ENCODE measurements around the gene ZBTB38.
A peak's percentile ranks its signal among the peaks of the same experiment; 100 is the strongest.

ZBTB38 gene

GRCh38 chr3:141368062-141368924 is at the start of gene ZBTB38:
Gene ZBTB38 (plus strand): TSS chr3:141368504. CDS start chr3:141442389, 73,885 bp downstream.
- Mint-ChIP-seq H3K27me3 (no peaks in the 10 kb centered on the region), H3K36me3 (ENCODE audit: insufficient read depth) (no peaks in the 10 kb centered on the region), H3K9me3 (no peaks in the 10 kb centered on the region), H3K27ac (ENCODE audit: low read depth) (no peak within 1 kb of the TSS), H3K4me3 (no peak within 1 kb of the TSS), H3K4me1 (no peaks in the 10 kb centered on the region)
- ATAC-seq (replicated peaks; ENCODE audit: extremely low read depth, poor library complexity, severe bottlenecking) (no peak), DNase-seq (ENCODE audit: low spot score in 2 of 2) (no peak)

DNA sequence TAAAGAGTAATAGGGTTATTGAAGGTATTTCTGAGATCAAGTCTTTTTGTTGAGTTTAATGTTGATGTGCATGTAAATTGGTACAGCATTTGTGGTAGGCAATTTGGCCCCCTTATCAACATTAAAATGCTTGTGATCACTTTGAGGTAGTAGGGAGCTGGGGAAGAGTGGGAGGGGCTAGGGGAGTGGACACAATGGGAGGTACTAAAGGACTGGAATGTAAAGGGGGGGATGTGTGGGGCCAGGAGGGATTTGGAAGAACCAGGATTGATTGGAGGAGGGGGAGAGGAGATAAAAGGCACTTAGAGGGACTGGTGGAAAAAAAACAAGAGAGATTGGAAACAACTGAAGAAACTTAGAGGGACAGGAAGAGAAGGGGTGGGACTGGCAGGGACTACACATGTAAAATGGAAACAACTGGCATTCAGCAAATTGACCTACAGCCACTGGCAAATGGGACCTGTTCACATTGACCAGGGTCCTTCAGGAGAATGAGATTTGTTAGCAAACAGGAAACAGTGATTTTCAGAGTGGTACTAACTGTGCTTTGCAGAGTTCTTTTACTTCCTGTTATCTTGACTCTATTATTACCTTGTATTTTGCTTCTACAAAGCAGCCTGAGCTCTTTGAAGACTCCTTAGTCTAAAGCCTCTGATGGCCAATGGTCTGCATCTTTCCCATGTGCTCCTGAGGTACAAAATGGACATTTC is 47.8 kb upstream of the ZBTB38 start:
- H3K4me3 Mint-ChIP-seq = no peak overlapping the region
- H3K27ac Mint-ChIP-seq (ENCODE audit: low read depth) = peak overlapping the region; percentile 21
- ATAC-seq (replicated peaks; ENCODE audit: extremely low read depth, poor library complexity, severe bottlenecking) (no peak), DNase-seq (ENCODE audit: low spot score in 2 of 2) (no peak)
- H3K4me1 Mint-ChIP-seq = peaks cover 15% of the 10 kb centered on the region
- H3K27me3 Mint-ChIP-seq = no peaks in the 10 kb centered on the region
- H3K9me3 Mint-ChIP-seq = no peaks in the 10 kb centered on the region
- peaks cover 3% of the 10 kb centered on the region for H3K36me3 Mint-ChIP-seq (ENCODE audit: insufficient read depth)

DNA sequence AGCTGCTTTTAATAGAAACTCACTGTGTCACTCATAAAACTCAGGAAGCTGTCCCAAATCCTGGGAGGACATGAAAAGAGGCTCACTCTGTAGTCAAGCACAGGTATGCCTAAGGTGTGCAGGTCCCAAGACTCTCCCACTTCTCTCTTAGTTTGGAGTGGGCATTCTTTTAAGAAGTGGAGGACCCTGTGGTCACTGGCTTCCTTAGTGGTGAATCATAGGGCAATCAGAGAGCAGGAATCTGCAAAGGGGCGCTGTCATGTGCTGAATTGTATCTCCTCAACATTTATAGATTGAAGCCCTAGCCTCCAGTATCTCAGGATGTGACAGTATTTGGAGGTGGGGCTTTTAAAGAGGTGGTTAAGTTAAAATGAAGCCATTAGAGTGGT is 47.2 kb upstream of the ZBTB38 start:
- Mint-ChIP-seq H3K27ac (ENCODE audit: low read depth) (peak overlapping the region; percentile 21), H3K36me3 (ENCODE audit: insufficient read depth) (peaks cover 3% of the 10 kb centered on the region), H3K4me1 (peaks cover 15% of the 10 kb centered on the region), H3K9me3 (no peaks in the 10 kb centered on the region), H3K4me3 (no peak overlapping the region), H3K27me3 (no peaks in the 10 kb centered on the region)
- no peak for ATAC-seq (replicated peaks; ENCODE audit: extremely low read depth, poor library complexity, severe bottlenecking)
- no peak for DNase-seq (ENCODE audit: low spot score in 2 of 2)

- DNase-seq (ENCODE audit: low spot score in 2 of 2) = no peak
- Mint-ChIP-seq H3K4me1 (peaks cover 15% of the 10 kb centered on the region), H3K27me3 (no peaks in the 10 kb centered on the region), H3K36me3 (ENCODE audit: insufficient read depth) (no peaks in the 10 kb centered on the region), H3K27ac (ENCODE audit: low read depth) (no peak overlapping the region), H3K9me3 (no peaks in the 10 kb centered on the region), H3K4me3 (no peak overlapping the region)
- ATAC-seq (replicated peaks; ENCODE audit: extremely low read depth, poor library complexity, severe bottlenecking) = no peak
These were observed 44.2 kb upstream of the ZBTB38 start for GRCh38 chr3:141323936-141324704.

DNA sequence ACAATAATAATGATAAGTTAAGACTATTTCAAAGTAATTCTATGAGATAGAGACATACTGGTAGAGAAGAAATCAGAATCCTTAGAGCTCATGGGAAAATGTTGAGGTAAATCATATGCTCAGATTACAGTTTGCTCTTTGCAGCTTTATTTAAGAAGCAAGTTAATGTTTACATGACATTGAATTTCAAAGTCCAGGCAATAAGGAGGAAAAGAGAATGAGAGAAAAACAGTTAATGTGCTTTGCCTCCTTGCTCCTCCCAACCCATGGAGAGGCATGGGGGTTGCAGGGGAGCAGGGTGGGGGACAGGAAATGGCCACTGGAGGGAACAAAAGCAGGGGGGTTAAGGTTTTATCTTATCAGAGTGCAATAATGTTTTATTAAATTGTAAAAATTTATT is 42.2 kb upstream of the ZBTB38 start:
- no peak for DNase-seq (ENCODE audit: low spot score in 2 of 2)
- Mint-ChIP-seq H3K27ac (ENCODE audit: low read depth) (no peak overlapping the region), H3K4me1 (peaks cover 4% of the 10 kb centered on the region), H3K4me3 (no peak overlapping the region), H3K9me3 (no peaks in the 10 kb centered on the region), H3K36me3 (ENCODE audit: insufficient read depth) (no peaks in the 10 kb centered on the region), H3K27me3 (no peaks in the 10 kb centered on the region)
- ATAC-seq (replicated peaks; ENCODE audit: extremely low read depth, poor library complexity, severe bottlenecking) = no peak

DNA sequence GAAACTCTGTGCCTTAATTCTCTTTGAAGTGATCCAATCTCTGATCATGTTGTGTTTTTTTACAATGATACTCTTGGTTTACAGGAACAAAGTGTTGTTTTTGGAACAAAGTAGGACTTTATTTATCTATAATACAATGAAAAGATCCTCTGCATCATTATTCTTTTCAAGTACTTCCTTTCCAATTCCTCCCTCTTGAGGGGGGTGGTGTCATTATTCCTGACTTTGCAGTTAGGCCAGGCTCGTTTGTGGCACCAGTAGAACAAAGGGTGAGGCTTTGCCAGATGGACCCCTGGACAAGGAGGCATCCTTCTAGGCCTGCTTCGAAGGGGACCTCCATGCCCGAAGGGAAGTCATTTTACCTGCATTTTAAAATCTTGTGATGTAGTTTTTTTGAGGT is 41.7 kb upstream of the ZBTB38 start:
- Mint-ChIP-seq H3K27ac (ENCODE audit: low read depth) (no peak overlapping the region), H3K4me1 (no peaks in the 10 kb centered on the region)

GRCh38 chr3:141328286-141329166 is 39.8 kb upstream of the ZBTB38 start:
- DNase-seq (ENCODE audit: low spot score in 2 of 2) (no peak), ATAC-seq (replicated peaks; ENCODE audit: extremely low read depth, poor library complexity, severe bottlenecking) (no peak)
- Mint-ChIP-seq H3K36me3 (ENCODE audit: insufficient read depth) (no peaks in the 10 kb centered on the region), H3K4me3 (no peak overlapping the region), H3K27ac (ENCODE audit: low read depth) (no peak overlapping the region), H3K27me3 (no peaks in the 10 kb centered on the region), H3K4me1 (no peaks in the 10 kb centered on the region), H3K9me3 (no peaks in the 10 kb centered on the region)

More for the DNA sequence above, 41.7 kb upstream of the ZBTB38 start:
- Mint-ChIP-seq H3K4me3 (no peak overlapping the region), H3K9me3 (no peaks in the 10 kb centered on the region), H3K36me3 (ENCODE audit: insufficient read depth) (no peaks in the 10 kb centered on the region), H3K27me3 (no peaks in the 10 kb centered on the region)
- DNase-seq (ENCODE audit: low spot score in 2 of 2) (no peak), ATAC-seq (replicated peaks; ENCODE audit: extremely low read depth, poor library complexity, severe bottlenecking) (no peak)

DNA sequence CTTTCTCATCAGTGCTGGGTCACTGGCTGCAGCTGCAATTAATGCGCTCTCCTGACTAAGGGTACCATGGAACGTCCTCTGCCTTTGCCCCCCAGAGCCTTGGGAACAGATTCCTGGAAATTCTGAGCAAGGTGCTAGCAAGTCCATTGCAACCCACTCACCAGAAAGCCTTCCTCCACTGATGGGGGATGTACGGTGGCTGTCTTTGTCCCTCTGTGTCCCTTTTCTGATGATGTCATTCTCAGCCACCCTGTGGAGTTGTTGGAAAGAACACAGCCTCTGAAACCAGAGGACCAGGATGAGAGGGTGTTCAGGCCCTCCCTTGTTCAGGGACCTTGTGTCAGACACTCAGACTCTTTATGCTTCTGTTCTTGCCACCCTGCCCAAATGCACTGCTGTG is 38.1 kb upstream of the ZBTB38 start:
- ATAC-seq (replicated peaks; ENCODE audit: extremely low read depth, poor library complexity, severe bottlenecking) (no peak), DNase-seq (ENCODE audit: low spot score in 2 of 2) (no peak)
- Mint-ChIP-seq H3K4me1 (no peaks in the 10 kb centered on the region), H3K27ac (ENCODE audit: low read depth) (no peak overlapping the region), H3K4me3 (no peak overlapping the region), H3K9me3 (no peaks in the 10 kb centered on the region), H3K27me3 (no peaks in the 10 kb centered on the region), H3K36me3 (ENCODE audit: insufficient read depth) (no peaks in the 10 kb centered on the region)

DNA sequence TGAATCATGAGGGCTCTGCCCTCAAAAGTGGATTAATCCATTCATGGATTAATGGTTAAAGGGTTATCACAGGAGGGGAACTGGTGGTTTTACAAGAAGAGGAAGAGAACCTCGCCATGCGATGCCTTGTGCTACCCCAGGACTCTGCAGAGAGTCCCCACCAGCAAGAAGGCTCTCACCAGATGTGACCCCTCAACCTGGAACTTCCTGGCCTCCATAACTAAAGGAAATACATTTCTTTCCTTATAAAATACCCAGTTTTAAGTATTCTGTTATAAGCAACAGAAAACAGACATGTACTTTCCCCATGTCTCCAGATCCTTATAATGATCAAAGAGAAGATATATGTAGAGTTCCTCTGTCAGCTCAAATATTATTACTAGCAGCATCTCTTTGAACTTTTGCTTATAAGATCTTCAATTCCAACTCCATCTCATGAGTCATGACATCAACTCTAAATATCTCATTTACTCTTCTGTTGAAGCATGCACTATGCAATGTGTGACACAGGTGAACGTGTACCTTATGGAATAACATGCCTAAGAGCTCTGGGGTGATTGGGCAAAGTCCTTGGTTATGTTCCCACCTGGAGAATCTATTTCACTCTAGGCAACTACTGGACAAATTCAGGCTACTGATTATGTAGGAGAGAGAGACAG is 37.5 kb upstream of the ZBTB38 start:
- Mint-ChIP-seq H3K4me1 (no peaks in the 10 kb centered on the region), H3K27ac (ENCODE audit: low read depth) (no peak overlapping the region), H3K36me3 (ENCODE audit: insufficient read depth) (no peaks in the 10 kb centered on the region), H3K9me3 (no peaks in the 10 kb centered on the region), H3K4me3 (no peak overlapping the region), H3K27me3 (no peaks in the 10 kb centered on the region)
- DNase-seq (ENCODE audit: low spot score in 2 of 2) (no peak), ATAC-seq (replicated peaks; ENCODE audit: extremely low read depth, poor library complexity, severe bottlenecking) (no peak)

GRCh38 chr3:141331377-141332318 is 36.7 kb upstream of the ZBTB38 start:
- H3K27me3 Mint-ChIP-seq = no peaks in the 10 kb centered on the region
- H3K36me3 Mint-ChIP-seq (ENCODE audit: insufficient read depth) = no peaks in the 10 kb centered on the region
- no peak for ATAC-seq (replicated peaks; ENCODE audit: extremely low read depth, poor library complexity, severe bottlenecking)
- H3K4me3 Mint-ChIP-seq = no peak overlapping the region
- no peak for DNase-seq (ENCODE audit: low spot score in 2 of 2)
- H3K9me3 Mint-ChIP-seq = no peaks in the 10 kb centered on the region
- no peaks in the 10 kb centered on the region for H3K4me1 Mint-ChIP-seq
- H3K27ac Mint-ChIP-seq (ENCODE audit: low read depth) = no peak overlapping the region

- Mint-ChIP-seq H3K27me3 (no peaks in the 10 kb centered on the region), H3K36me3 (ENCODE audit: insufficient read depth) (no peaks in the 10 kb centered on the region), H3K4me1 (no peaks in the 10 kb centered on the region), H3K4me3 (no peak overlapping the region), H3K9me3 (no peaks in the 10 kb centered on the region), H3K27ac (ENCODE audit: low read depth) (no peak overlapping the region)
- ATAC-seq (replicated peaks; ENCODE audit: extremely low read depth, poor library complexity, severe bottlenecking) (no peak), DNase-seq (ENCODE audit: low spot score in 2 of 2) (no peak)
These were observed 35.9 kb upstream of the ZBTB38 start for GRCh38 chr3:141332416-141332815.
